GM19467 (cell line): Measurements from ENCODE around the gene TLR10.

Experiments
- ATAC-seq: cut with Tn5 transposase; IDR thresholded peaks from one replicate; pipeline ENCODE4 v1.9.1; 2021; ENCODE audit warnings: mild to moderate bottlenecking, moderate library complexity; ENCODE audit not compliant: unreplicated experiment

TLR10 gene

GRCh38 chr4:38733663-38734062 is 49.1 kb downstream of the TLR10 start:
- ATAC-seq = no peak

- ATAC-seq = peak; percentile 80
Measured at GRCh38 chr4:38730830-38731646, 51.8 kb downstream of the TLR10 start.

DNA sequence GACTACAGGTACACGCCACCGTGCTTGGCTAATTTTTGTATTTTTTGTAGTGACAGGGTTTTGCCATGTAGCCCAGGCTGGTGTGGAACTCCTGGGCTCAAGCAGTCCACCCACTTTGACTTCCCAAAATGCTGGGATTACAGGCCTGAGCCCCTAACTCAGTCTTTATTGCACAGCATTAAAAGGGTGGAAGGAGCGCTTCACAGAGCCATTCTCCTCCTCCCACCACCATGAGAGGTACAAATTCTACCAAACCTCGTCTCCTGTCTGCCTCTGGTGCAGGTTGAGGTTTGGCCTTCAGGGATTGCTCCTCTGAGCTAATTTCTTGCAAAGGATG is 52.3 kb downstream of the TLR10 start:
- no peak for ATAC-seq

- ATAC-seq = no peak
Measured at GRCh38 chr4:38728631-38729141, 54.1 kb downstream of the TLR10 start.

GRCh38 chr4:38724475-38724808 is 58.3 kb downstream of the TLR10 start:
- ATAC-seq = no peak

GRCh38 chr4:38723726-38724474 is 58.9 kb downstream of the TLR10 start:
- ATAC-seq = no peak

- ATAC-seq = no peak
Measured at GRCh38 chr4:38723114-38723513, 59.7 kb downstream of the TLR10 start.
